Fibroblast of villous mesenchyme (primary cell): Measurements from ENCODE around the gene SLC10A3. TPM values are rescaled to one million over a fixed set of nuclear protein-coding genes. Genes with fewer than 3 reads are reported as not detected.

Experiments
- DNase-seq: peaks from one replicate; pipeline ENCODE4 v3.0.0-alpha.2; 2010; ENCODE audit warnings: low read depth
- H3K4me3 ChIP-seq: 2 replicates; pipeline ENCODE4 v1.5.1; 2011; ENCODE audit warnings: low read depth, mild to moderate bottlenecking, low read length
- CTCF ChIP-seq: IDR thresholded peaks from 2 replicates; pipeline ENCODE4 v1.5.1; 2012; ENCODE audit warnings: low read depth, mild to moderate bottlenecking, low read length; ENCODE audit not compliant: insufficient read depth
- total RNA-seq: library from RNA; depleted of rRNA; stranded (reverse); fragments of >200 nt; gene quantifications from 2 replicates; pipeline ENCODE4 v1.2.3, GENCODE V29; 2012

The SLC10A3 gene
- total RNA-seq, 1 donor = 31.5 TPM

GRCh38 chrX:154469880-154470279 is 20.5 kb downstream of the SLC10A3 start:
- no peak overlapping the region for H3K4me3 ChIP-seq
- no peak for DNase-seq
- no peak for TF ChIP-seq CTCF

- DNase-seq = no peak
- no peak overlapping the region for H3K4me3 ChIP-seq
- TF ChIP-seq CTCF = no peak
Measured at GRCh38 chrX:154469114-154469513, 21.3 kb downstream of the SLC10A3 start.

- TF ChIP-seq CTCF = no peak
- H3K4me3 ChIP-seq = no peak overlapping the region
- no peak for DNase-seq
Measured at GRCh38 chrX:154468217-154468616, 22.2 kb downstream of the SLC10A3 start.

GRCh38 chrX:154467556-154467955 is 22.9 kb downstream of the SLC10A3 start:
- no peak overlapping the region for H3K4me3 ChIP-seq
- DNase-seq = no peak
- no peak for TF ChIP-seq CTCF

GRCh38 chrX:154466907-154467306 is 23.5 kb downstream of the SLC10A3 start:
- no peak overlapping the region for H3K4me3 ChIP-seq
- DNase-seq = no peak
- no peak for TF ChIP-seq CTCF

GRCh38 chrX:154466036-154466435 is 24.4 kb downstream of the SLC10A3 start:
- H3K4me3 ChIP-seq = no peak overlapping the region
- DNase-seq = no peak
- TF ChIP-seq CTCF = no peak

- no peak for DNase-seq
Measured at GRCh38 chrX:154465601-154466000, 24.8 kb downstream of the SLC10A3 start.

More at GRCh38 chrX:154465601-154466000, 24.8 kb downstream of the SLC10A3 start:
- no peak overlapping the region for H3K4me3 ChIP-seq
- no peak for TF ChIP-seq CTCF
